ENCODE results near the gene C16orf74. TPM values are rescaled to one million over a fixed set of nuclear protein-coding genes. Genes with fewer than 3 reads are reported as not detected.

The C16orf74 gene
- total and polyA plus RNA-seq, 2 of the 13 experiments (the other 11 are each of a cell fraction or from before 2014, with no cell fraction given), result 0.13 to 0.29 TPM

DNA sequence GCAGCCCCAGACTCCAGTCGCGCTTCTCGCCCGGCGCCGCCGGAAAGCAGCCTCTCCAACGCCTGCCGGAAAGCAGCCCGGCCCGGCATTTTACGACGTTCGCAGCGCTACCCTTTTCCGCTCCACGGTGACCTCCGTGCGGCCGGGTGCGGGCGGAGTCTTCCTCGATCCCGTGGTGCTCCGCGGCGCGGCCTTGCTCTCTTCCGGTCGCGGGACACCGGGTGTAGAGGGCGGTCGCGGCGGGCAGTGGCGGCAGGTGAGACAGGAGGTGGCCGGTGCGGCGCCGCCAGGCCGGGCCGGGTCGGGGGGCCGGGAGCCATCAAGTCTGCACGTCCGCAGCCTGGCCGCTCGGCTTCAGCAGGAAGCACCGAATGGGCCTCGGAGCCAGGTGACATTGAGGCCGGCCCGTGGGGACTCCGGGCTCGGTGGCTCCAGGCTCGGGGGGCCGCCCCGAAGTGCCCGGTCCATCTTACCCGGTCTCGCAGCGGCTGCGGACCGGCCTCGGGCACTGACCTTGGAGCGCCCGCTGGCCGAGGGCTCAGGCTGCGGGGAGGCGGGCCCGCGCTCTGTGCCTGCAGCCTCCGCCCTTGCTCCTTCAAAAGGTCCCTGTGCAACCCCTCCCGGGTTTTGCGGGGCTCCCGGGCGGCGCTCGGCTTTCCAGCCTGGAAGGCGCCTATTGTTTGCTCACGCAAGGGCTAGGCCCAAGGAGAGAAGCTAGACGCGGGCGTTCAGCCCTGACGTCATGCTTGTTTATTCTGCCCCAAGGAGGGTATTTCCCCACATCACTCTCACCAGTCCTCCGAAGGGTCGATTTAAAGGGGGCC lies 48.8 kb upstream of the C16orf74 start, which contains the start of the genes COX4I1 and EMC8 (continued):
- TF ChIP-seq, protein P1, sequence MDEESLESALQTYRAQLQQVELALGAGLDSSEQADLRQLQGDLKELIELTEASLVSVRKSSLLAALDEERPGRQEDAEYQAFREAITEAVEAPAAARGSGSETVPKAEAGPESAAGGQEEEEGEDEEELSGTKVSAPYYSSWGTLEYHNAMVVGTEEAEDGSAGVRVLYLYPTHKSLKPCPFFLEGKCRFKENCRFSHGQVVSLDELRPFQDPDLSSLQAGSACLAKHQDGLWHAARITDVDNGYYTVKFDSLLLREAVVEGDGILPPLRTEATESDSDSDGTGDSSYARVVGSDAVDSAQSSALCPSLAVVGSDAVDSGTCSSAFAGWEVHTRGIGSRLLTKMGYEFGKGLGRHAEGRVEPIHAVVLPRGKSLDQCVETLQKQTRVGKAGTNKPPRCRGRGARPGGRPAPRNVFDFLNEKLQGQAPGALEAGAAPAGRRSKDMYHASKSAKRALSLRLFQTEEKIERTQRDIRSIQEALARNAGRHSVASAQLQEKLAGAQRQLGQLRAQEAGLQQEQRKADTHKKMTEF (CRISPR knock-in tag; IDR thresholded peaks at IDR 0.05), result peak; percentile 97
- TF ChIP-seq GATAD1 (CRISPR knock-in tag; IDR thresholded peaks at IDR 0.05) (peak; percentile 97), PAWR (CRISPR knock-in tag; IDR thresholded peaks at IDR 0.05; ENCODE audit: borderline replicate concordance) (no peak), XRCC5 (optimal IDR thresholded peaks at IDR 0.05; ENCODE audit: low read length) (peak; percentile 20), NR2C2 (CRISPR knock-in tag; IDR thresholded peaks at IDR 0.05; ENCODE audit: borderline replicate concordance) (peak; percentile 96), ZFAT (CRISPR knock-in tag; conservative IDR thresholded peaks at IDR 0.05) (peak; percentile 74; the same call in 1 of the 2 replicates), STAG1 (CRISPR knock-in tag; IDR thresholded peaks at IDR 0.05) (no peak), MED13 (CRISPR knock-in tag; IDR thresholded peaks at IDR 0.05) (peak; percentile 75), POLR2G (IDR thresholded peaks at IDR 0.05; ENCODE audit: low read depth, low read length) (peak; percentile 96), HNF4G (IDR thresholded peaks at IDR 0.05; ENCODE audit: borderline replicate concordance, low read depth, low read length) (no peak), HNF4G (CRISPR knock-in tag; IDR thresholded peaks at IDR 0.05; ENCODE audit: borderline replicate concordance, low read depth) (no peak; the same call in 1 of the 2 replicates), ZNF432 (CRISPR knock-in tag; IDR thresholded peaks at IDR 0.05; ENCODE audit: borderline replicate concordance) (0 out of 2 replicates have a peak, but pooled peaks have one; percentile 6)
- TF ChIP-seq, protein P2, sequence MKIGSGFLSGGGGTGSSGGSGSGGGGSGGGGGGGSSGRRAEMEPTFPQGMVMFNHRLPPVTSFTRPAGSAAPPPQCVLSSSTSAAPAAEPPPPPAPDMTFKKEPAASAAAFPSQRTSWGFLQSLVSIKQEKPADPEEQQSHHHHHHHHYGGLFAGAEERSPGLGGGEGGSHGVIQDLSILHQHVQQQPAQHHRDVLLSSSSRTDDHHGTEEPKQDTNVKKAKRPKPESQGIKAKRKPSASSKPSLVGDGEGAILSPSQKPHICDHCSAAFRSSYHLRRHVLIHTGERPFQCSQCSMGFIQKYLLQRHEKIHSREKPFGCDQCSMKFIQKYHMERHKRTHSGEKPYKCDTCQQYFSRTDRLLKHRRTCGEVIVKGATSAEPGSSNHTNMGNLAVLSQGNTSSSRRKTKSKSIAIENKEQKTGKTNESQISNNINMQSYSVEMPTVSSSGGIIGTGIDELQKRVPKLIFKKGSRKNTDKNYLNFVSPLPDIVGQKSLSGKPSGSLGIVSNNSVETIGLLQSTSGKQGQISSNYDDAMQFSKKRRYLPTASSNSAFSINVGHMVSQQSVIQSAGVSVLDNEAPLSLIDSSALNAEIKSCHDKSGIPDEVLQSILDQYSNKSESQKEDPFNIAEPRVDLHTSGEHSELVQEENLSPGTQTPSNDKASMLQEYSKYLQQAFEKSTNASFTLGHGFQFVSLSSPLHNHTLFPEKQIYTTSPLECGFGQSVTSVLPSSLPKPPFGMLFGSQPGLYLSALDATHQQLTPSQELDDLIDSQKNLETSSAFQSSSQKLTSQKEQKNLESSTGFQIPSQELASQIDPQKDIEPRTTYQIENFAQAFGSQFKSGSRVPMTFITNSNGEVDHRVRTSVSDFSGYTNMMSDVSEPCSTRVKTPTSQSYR (CRISPR knock-in tag; IDR thresholded peaks at IDR 0.05; ENCODE audit: borderline replicate concordance), result no peak
- TF ChIP-seq, protein P3, sequence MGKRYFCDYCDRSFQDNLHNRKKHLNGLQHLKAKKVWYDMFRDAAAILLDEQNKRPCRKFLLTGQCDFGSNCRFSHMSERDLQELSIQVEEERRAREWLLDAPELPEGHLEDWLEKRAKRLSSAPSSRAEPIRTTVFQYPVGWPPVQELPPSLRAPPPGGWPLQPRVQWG (CRISPR knock-in tag; IDR thresholded peaks at IDR 0.05; ENCODE audit: borderline replicate concordance, low read depth), result no peak; the same call in 1 of the 2 replicates
- TF ChIP-seq, protein P4, sequence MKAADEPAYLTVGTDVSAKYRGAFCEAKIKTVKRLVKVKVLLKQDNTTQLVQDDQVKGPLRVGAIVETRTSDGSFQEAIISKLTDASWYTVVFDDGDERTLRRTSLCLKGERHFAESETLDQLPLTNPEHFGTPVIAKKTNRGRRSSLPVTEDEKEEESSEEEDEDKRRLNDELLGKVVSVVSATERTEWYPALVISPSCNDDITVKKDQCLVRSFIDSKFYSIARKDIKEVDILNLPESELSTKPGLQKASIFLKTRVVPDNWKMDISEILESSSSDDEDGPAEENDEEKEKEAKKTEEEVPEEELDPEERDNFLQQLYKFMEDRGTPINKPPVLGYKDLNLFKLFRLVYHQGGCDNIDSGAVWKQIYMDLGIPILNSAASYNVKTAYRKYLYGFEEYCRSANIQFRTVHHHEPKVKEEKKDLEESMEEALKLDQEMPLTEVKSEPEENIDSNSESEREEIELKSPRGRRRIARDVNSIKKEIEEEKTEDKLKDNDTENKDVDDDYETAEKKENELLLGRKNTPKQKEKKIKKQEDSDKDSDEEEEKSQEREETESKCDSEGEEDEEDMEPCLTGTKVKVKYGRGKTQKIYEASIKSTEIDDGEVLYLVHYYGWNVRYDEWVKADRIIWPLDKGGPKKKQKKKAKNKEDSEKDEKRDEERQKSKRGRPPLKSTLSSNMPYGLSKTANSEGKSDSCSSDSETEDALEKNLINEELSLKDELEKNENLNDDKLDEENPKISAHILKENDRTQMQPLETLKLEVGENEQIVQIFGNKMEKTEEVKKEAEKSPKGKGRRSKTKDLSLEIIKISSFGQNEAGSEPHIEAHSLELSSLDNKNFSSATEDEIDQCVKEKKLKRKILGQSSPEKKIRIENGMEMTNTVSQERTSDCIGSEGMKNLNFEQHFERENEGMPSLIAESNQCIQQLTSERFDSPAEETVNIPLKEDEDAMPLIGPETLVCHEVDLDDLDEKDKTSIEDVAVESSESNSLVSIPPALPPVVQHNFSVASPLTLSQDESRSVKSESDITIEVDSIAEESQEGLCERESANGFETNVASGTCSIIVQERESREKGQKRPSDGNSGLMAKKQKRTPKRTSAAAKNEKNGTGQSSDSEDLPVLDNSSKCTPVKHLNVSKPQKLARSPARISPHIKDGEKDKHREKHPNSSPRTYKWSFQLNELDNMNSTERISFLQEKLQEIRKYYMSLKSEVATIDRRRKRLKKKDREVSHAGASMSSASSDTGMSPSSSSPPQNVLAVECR (CRISPR knock-in tag; IDR thresholded peaks at IDR 0.05; ENCODE audit: borderline replicate concordance), result peak; percentile 99
- TF ChIP-seq, protein P5, sequence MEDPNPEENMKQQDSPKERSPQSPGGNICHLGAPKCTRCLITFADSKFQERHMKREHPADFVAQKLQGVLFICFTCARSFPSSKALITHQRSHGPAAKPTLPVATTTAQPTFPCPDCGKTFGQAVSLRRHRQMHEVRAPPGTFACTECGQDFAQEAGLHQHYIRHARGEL (CRISPR knock-in tag; IDR thresholded peaks at IDR 0.05), result peak; percentile 67; the same call in 1 of the 2 replicates
- TF ChIP-seq, protein P6, sequence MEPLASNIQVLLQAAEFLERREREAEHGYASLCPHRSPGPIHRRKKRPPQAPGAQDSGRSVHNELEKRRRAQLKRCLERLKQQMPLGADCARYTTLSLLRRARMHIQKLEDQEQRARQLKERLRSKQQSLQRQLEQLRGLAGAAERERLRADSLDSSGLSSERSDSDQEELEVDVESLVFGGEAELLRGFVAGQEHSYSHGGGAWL (CRISPR knock-in tag; IDR thresholded peaks at IDR 0.05), result peak; percentile 82
